Heart right ventricle (tissue), 16 donors: Measurements from ENCODE around the gene MUC5AC. TPM values are rescaled to one million over a fixed set of nuclear protein-coding genes. Genes with fewer than 3 reads are reported as not detected.
A peak's percentile ranks its signal among the peaks of the same experiment; 100 is the strongest.

Experiments
- ATAC-seq, 8 donors: fragments of 200-7000 bp; cut with Tn5 transposase; one replicate each; pipeline ENCODE4 v1.9.1; 2020; ENCODE audit warnings: mild to moderate bottlenecking in 8 of 8, moderate library complexity in 8 of 8, moderate number of reproducible peaks in 1 of 8
- DNase-seq, 2 donors: peaks; one replicate each; pipeline ENCODE4 v3.0.0-alpha.2; 2020
- H3K27ac ChIP-seq, 10 donors: fragments of 200-600 bp; sonication (generic) in 2 of 10; one replicate each; pipeline versions ENCODE4 v1.5.0 to v1.8.0; 2020 to 2022; ENCODE audit warnings: mild to moderate bottlenecking in 3 of 10
- H3K27me3 ChIP-seq, 7 donors: fragments of 200-600 bp; one replicate each; pipeline ENCODE4 v1.8.0; 2021 to 2022; ENCODE audit warnings: mild to moderate bottlenecking in 2 of 7
- H3K36me3 ChIP-seq, 9 donors: fragments of 200-600 bp; sonication (generic) in 1 of 9; one replicate each; pipeline versions ENCODE4 v1.5.0 to v1.8.0; 2020 to 2022; ENCODE audit warnings: mild to moderate bottlenecking in 2 of 9
- H3K4me1 ChIP-seq, 9 donors: fragments of 200-600 bp; sonication (generic) in 1 of 9; one replicate each; pipeline versions ENCODE4 v1.5.0 to v1.8.0; 2020 to 2022; ENCODE audit warnings: mild to moderate bottlenecking in 4 of 9
- H3K4me3 ChIP-seq, 10 donors: fragments of 200-600 bp; sonication (generic) in 2 of 10; one replicate each; pipeline versions ENCODE4 v1.5.0 to v1.8.0; 2020 to 2022; ENCODE audit warnings: mild to moderate bottlenecking in 7 of 10, moderate library complexity in 2 of 10
- H3K9me3 ChIP-seq, 11 donors: fragments of 200-600 bp in 10 of 11; sonication (generic) in 2 of 11; one replicate each; pipeline versions ENCODE4 v1.5.0 to v1.8.0; 2013 to 2022; ENCODE audit warnings: mild to moderate bottlenecking in 2 of 11, control low read depth in 1 of 11, moderate library complexity in 1 of 11
- whole genome bisulfite sequencing, 2 donors: extraction: QIAGEN DNeasy Blood & Tissue Kit; methylation state at CpG; one replicate each; pipeline ENCODE4 v1.1.7; 2013; ENCODE audit warnings: inconsistent platforms in 1 of 2; 5-methylcytosine and 5-hydroxymethylcytosine counted together
- intact Hi-C, 10 donors: fragments of 100-400 bp; cut with DNase I; formaldehyde crosslinking; loops; one replicate each; pipeline versions ENCODE4 v1.11.1 to v1.14.2; 2022
- polyA plus RNA-seq, 2 donors: library from polyadenylated mRNA; stranded (reverse); fragments of 200-250 nt; gene quantifications; one replicate each; pipeline ENCODE4 v1.2.3, GENCODE V29; 2013
- total RNA-seq, 10 donors: library from RNA; stranded (reverse); fragmentation: NEBNext Ultra II Directional in 3 of 10; extraction: Animal tissue kit (Norgen Biotek cat#: 25700) in 3 of 10; gene quantifications; one replicate each; pipeline versions ENCODE4 v1.2.1 to v1.2.4, GENCODE V29; 2021 to 2023
- TF ChIP-seq, protein P1 (sequence below), 9 donors: fragments of 200-600 bp; sonication (generic) in 2 of 9; IDR thresholded peaks; one replicate each; pipeline versions ENCODE4 v1.5.0 to v1.8.0; 2021 to 2022; ENCODE audit warnings: antibody characterized with exemption in 9 of 9, mild to moderate bottlenecking in 5 of 9, moderate library complexity in 1 of 9
- donor health status: Arrhythmogenic right ventricular cardiomyopathy.
- donor health status: ischemic (EF 13 %, LVEDD 7.1; RV severe dilation, severe dysfunction).
- donor health status: healthy with polysubstance abuse.
- donor health status: DM: no; HTN: yes; CAD: no.
- donor health status: DM: no; HTN: no; CAD: no.
- donor health status: ischemic (EF 25% LVEDD 6.9; RV normal size, moderate dysfunction).
- donor health status: ischemic (EF 25% LVEDD 5.7; RV mildly dilated, moderate dysfunction).
- donor health status: healthy.
- donor health status: DM: yes; HTN: yes; CAD: no.
- donor health status: Ischemic cardiomyopathy.
- donor health status: ischemic (EF 35%, LVEDD 5.7; RV mildly dilated, moderate dysfunction).
- donor health status: nonischemic (EF 11% LVEDD 7.7; RV severe dilation, severe dysfunction).
- donor health status: DM: yes; HTN: yes; CAD: no.
- donor health status: PGD.
- donor health status: ischemic (EF 29% LVEDD 5.4; RV normal size, mild dysfunction).
- donor health status: nonischemic (EF 23%, LVEDD 6.1; RV moderate dilation, normal function).

MUC5AC gene
- total and polyA plus RNA-seq, 12 donors: not detected

DNA sequence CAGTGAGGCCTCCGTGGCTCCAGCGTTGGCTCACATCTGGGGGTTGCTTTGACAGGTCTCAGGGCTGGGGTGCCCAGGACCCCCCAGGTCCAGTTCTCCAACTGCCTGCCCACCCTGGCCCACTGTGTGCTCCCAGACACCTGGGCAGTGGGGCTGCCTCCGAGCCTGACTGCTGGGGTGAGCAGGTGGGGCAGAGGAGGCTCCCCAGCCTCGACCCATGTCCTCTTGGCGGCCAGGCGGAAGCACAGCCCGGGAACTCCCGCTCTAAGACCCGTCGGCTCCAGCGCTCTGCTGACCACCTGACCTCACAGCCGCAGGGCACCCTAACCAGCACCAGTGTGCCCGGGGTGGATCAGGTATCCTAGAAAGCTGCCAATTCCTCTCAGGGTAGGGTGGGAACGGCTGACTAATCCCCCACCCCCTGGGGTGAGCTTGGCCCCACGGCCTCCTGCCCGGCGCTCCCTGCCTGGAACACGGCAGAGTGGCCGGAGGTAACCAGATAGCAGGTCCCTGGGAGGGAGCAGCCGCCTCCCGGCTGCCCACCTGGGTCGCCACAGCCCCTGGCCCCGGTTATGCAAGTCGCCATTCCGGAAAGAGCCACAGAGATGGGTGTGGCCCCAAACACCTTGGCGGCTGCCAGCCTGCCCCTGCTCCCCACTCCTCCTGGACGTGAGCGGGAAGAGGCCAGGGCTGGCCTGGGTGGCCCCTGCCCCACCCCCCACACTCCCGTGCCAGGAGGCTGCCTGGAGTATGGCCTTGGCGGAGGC, 45.9 kb downstream of the MUC5AC start:
- WGBS, 2 donors: 69 to 72% methylated on average over 30 of the region's 30 CpGs
- intact Hi-C loops: loop anchor here (2.0 to 5.0 kb wide), 6 partner anchors 104 to 374 kb away; partner anchors contain the start of gene TOLLIP (in 1 of the 10)
- no peak overlapping the region for H3K4me3 ChIP-seq
- no peak overlapping the region for H3K27ac ChIP-seq
- peak in 2 of 8 donors; percentile 8 to 19 for ATAC-seq
- H3K9me3 ChIP-seq: no peaks in the 10 kb centered on the region
- peaks cover 0 to 7% (median 3%) of the 10 kb centered on the region in 9 donors for H3K4me1 ChIP-seq
- H3K36me3 ChIP-seq: no peaks in the 10 kb centered on the region
- peaks cover 0 to 40% (median 33%) of the 10 kb centered on the region in 7 donors for H3K27me3 ChIP-seq
- DNase-seq: peak in 1 of 2 donors; percentile 10
- TF ChIP-seq, protein P1, sequence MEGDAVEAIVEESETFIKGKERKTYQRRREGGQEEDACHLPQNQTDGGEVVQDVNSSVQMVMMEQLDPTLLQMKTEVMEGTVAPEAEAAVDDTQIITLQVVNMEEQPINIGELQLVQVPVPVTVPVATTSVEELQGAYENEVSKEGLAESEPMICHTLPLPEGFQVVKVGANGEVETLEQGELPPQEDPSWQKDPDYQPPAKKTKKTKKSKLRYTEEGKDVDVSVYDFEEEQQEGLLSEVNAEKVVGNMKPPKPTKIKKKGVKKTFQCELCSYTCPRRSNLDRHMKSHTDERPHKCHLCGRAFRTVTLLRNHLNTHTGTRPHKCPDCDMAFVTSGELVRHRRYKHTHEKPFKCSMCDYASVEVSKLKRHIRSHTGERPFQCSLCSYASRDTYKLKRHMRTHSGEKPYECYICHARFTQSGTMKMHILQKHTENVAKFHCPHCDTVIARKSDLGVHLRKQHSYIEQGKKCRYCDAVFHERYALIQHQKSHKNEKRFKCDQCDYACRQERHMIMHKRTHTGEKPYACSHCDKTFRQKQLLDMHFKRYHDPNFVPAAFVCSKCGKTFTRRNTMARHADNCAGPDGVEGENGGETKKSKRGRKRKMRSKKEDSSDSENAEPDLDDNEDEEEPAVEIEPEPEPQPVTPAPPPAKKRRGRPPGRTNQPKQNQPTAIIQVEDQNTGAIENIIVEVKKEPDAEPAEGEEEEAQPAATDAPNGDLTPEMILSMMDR (IDR thresholded peaks at IDR 0.05): no peak

DNA sequence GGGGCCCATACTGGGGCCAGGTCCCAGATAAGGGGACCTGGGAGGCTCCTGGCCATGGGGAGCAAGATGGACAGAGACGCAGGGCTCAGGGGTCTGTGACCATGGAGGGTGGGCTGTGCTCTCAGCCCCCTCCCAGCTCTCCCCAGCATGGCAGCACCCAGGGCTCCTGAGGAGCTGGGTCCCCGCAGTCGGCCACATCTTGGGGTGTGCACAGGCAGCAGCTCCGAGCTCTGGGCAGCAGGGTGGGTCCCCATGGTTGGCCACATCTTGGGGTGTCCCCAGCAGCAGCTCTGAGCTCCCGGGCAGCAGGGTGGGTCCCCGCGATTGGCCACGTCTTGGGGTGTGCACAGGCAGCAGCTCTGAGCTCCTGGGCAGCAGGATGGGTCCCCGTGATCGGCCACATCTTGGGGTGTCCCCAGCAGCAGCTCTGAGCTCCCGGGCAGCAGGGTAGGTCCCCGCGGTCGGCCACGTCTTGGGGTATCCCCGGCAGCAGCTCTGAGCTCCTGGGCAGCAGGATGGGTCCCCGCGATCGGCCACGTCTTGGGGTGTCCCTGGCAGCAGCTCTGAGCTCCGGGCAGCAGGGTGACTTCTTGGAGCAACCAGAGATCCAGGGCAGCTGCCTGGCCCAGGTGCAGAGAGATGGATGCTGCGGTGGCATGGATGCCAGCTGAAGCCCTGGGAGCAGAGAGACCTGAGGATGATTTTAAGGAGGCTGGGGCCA, 46.8 kb downstream of the MUC5AC start:
- no peak overlapping the region for H3K27ac ChIP-seq
- no peak for DNase-seq
- intact Hi-C loops: loop anchor here in 7 of 10 donors (5.0 kb wide), 4 partner anchors 103 to 373 kb away; partner anchors contain the start of gene TOLLIP (in 1 of the 7)
- ATAC-seq: no peak
- TF ChIP-seq, protein P1 (IDR thresholded peaks at IDR 0.05): no peak
- H3K27me3 ChIP-seq: peaks cover 0 to 35% (median 24%) of the 10 kb centered on the region in 7 donors
- peaks cover 0 to under 1% (median 0%) of the 10 kb centered on the region in 11 donors for H3K9me3 ChIP-seq
- no peaks in the 10 kb centered on the region for H3K36me3 ChIP-seq
- H3K4me3 ChIP-seq: no peak overlapping the region
- WGBS, 2 donors: 87 to 89% methylated on average over 22 of the region's 22 CpGs
- H3K4me1 ChIP-seq: peaks cover 0 to 7% (median 3%) of the 10 kb centered on the region in 9 donors

DNA sequence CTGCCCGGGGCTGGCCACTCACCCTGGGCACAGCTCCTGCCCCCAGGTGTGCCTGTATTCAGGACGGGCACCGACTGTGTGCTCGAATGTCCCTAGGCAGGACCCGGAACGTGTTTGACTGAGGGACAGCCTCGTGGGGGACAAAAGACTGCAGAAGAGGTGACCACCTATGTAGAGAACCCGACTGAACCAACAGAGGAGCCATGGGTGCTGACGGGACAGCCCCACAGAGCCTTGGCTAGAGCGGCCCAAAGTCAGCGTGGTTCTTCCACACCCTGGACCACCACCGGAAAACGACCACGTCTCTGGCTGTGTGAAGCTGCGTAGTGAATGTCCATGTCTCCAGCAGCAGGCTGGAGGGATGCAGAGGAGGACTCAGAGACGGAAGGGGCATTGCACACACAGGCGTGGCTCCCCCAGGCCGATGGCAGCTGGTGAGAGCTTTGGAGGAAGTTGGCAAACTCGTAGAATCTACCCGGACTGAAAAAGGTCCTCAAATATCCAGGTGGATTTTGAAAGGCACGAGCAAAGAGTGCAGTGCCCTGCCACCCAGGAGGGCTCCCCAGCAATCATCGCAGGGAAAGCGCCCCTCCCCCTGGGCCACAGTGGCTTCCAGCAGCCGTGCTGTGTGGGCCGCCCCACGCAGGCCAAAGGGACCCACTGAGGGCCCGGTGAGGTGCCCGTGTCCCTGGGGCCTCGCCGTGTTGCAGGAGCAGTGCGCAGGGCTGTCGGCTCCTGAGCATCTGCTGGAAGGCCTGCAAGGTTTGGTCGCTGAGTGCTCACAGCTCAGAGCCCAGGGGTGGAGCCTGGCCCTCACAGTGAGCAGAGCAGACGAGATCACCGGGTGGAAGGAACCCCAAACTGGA, 47.6 kb downstream of the MUC5AC start:
- intact Hi-C loops: no loop called here
- 73% methylated on average over 35 of the region's 35 CpGs for WGBS, 2 donors
- no peak overlapping the region for H3K27ac ChIP-seq

More for the DNA sequence above, 47.6 kb downstream of the MUC5AC start:
- DNase-seq: no peak
- Histone ChIP-seq H3K4me1 (peaks cover 0 to 7% (median 3%) of the 10 kb centered on the region in 9 donors), H3K36me3 (no peaks in the 10 kb centered on the region), H3K4me3 (no peak overlapping the region), H3K9me3 (peaks cover 0 to 8% (median 0%) of the 10 kb centered on the region in 11 donors), H3K27me3 (peaks cover 0 to 27% (median 16%) of the 10 kb centered on the region in 7 donors)
- TF ChIP-seq, protein P1 (IDR thresholded peaks at IDR 0.05): no peak
- ATAC-seq: no peak
